ENCODE data around the gene SLC23A3.
A peak's percentile ranks its signal among the peaks of the same experiment; 100 is the strongest.
"Not testable (repeated sequence)": the region's sequence is repeated elsewhere in the genome, so short reads cannot be mapped to it uniquely, and the experiment has no call there.

Gene SLC23A3

DNA sequence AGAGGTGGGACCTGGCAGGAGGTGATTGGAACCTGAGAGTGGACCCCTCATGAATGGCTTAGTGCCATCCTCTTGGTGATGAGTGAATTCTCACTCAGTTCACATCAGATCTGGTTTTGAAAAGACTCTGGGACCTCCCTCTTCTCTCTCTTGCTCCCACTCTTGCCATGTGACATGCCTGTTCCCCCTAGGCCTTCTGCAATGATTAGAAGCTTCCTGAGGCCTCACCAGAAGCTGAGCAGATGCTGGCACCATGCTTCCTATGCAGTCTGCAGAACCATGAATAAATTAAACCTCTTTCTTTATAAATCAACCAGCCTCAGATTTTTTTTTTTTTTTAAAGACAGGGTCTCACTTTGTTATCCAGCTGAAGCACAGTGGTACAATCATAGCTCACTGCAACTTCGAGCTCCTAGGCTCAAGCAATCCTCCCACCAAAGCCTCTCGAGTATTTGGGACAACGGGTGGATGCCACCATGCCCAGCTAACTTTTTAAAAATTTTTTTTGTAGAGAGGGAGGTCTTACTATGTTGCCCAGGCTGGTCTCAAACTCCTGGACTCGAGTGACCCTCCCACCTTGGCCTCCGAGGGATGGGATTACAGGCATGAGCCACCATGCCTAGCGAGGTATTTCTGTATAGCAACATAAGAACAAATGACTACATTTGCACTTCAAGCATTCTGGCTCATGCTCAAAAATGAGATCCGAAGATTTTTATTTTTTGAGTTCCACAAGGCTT, 34.8 kb upstream of the SLC23A3 start:
- DNase-seq (ENCODE audit: low read depth) = no peak

DNA sequence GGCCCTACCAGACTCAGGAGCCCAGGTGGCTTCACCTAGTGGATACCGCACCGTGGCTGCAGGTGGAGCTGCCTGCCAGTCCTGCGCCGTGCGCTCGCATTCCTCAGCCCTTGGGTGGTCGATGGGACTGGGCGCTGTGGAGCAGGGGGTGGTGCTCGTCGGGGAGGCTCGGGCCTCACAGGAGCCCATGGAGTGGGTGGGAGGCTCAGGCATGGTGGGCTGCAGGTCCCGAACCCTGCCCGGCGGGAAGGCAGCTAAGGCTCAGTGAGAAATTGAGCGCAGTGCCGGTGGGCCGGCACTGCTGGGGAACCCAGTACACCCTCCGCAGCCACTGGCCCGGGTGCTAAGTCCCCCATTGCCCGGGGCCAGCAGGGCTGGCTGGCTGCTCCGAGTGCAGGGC, 31.5 kb upstream of the SLC23A3 start:
- DNase-seq (ENCODE audit: low read depth) = not testable (repeated sequence)

GRCh38 chr2:219200502-219201326, 30.9 kb upstream of the SLC23A3 start:
- DNase-seq (ENCODE audit: low read depth) = not testable (repeated sequence)

GRCh38 chr2:219199470-219200211, 29.8 kb upstream of the SLC23A3 start:
- DNase-seq (ENCODE audit: low read depth) = no peak

DNA sequence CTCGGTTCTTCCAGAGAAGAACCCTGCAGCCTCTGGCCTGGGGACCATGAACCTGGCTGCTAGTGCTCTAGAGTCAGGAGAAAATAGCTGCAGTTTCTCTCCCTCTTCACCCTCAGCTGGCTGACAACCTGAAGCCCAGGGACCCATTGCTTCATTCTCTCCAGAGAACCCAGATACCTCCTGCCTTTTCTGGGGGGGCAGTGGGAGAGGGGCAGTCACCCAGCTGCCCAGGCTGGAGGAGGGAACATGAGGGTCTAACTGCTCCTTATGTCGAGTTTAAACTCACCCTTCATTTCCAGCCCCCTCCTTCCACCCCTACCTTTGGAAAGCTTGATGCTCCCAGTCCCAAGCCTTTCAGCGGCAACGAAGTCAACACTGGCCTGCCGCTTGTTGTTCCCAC, 29.1 kb upstream of the SLC23A3 start:
- DNase-seq (ENCODE audit: low read depth) = no peak

- no peak for DNase-seq (ENCODE audit: low read depth)
Observed at GRCh38 chr2:219197388-219197787, 27.6 kb upstream of the SLC23A3 start.

- no peak for DNase-seq (ENCODE audit: low read depth)
Observed at GRCh38 chr2:219186754-219187456, 17.1 kb upstream of the SLC23A3 start.

- DNase-seq (ENCODE audit: low read depth) = no peak
Observed at GRCh38 chr2:219184121-219184520, 14.3 kb upstream of the SLC23A3 start.

DNA sequence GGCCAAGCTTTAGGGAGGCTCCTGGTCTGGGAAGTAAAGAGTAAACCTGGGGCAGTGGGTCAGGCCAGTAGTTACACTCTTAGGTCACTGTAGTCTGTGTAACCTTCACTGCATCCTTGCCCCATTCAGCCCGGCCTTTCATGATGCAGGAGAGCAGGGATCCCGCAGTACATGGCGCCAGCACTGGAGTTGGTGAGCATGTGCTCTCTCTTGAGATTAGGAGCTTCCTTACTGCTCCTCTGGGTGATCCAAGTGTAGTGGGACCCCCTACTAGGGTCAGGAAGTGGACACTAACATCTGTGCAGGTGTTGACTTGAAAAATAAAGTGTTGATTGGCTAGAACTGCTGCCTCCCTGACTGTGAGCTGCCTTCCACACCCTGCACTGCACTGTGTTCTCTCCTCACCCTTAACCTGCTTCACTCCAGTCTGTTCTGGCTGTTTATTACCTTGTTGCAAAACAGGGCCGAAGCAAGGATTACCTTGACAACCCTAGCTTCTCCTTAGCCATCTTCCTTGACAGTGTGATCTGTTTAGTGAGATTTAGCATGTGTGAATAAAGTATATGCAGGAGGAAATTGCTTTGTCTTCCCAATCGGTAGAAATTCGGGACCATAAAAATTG, 13.4 kb upstream of the SLC23A3 start:
- no peak for DNase-seq (ENCODE audit: low read depth)

GRCh38 chr2:219182331-219183150, 12.7 kb upstream of the SLC23A3 start:
- no peak for DNase-seq (ENCODE audit: low read depth)

- DNase-seq (ENCODE audit: low read depth) = no peak
Observed at GRCh38 chr2:219181531-219181930, 11.7 kb upstream of the SLC23A3 start.

GRCh38 chr2:219180961-219181360, 11.1 kb upstream of the SLC23A3 start:
- no peak for DNase-seq (ENCODE audit: low read depth)

DNA sequence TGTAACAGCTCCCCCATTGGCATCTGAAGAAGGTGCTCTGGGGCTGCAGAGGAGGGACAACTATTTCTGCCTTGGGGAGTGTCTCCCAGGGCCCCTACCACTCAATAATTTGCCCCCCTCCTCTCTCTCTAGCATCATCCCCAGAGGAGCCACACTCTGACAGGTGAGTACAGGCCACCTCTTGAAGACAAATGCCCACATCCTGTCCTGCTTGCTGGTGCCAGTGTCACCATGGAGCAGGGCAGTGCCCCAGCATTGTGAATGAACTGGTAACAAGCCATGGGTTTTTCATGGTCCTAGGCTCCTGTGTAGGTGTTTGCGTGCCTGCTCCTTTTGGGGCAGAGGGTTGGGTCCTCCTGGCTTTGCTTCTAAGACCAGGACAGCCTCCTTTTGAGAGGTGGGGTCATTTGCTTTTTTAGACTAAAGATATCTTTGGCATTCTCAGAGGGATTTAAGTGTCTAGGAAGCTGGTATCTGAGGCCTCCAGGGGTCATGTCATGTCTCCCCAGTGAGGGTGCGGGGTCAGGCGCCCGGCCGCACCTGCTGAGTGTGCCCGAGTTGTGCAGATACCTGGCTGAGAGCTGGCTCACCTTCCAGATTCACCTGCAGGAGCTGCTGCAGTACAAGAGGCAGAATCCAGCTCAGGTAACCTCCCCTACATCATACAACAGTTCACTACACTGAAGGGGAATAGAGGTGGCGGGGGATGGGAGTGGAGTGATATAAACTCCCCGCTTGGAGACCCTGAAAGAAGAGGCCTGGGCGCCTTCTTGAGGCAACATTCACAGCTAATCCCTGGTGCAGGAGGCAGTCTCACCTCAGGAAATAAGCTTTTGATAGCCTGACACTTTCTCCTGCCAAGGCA, 10.0 kb upstream of the SLC23A3 start:
- DNase-seq (ENCODE audit: low read depth) = no peak

DNA sequence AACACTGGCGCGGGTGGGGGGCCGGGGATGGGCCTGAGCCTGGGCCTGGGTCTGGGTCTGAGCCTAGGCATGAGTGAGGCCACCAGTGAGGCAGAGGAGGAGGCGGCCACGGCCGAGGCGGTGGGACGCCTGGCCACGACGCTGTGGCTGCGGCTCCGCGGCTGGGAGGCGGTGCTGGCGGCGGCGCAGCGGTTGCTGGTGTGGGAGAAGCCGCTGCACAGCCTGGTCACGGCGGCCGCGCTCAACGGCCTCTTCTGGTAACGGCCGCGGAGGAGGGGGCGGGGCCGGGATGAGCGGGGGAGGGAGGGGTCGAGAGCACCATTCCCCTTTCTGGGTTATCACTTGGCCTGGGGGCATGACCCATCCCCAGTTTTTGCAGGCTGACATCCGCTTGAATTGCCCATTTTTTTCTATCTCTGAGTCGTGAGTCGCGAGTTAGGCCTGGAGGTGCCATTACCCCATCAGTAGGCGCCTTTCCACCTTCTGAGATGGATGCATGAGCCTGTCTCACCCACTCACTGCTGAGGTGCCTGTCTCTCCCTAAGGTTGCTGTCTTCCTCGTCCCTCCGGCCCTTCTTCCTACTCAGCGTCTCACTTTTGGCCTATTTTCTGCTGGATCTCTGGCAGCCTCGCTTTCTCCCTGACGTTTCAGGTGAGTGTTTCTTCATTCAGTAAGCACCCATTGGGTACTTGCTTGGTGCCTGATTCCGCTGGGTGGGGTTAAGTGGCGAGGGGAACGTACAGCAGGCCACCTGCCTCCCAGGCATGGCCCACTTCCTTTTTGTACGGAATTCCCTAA, 8.7 kb upstream of the SLC23A3 start:
- DNase-seq (ENCODE audit: low read depth) = peak; percentile 50

GRCh38 chr2:219177552-219178376, 7.9 kb upstream of the SLC23A3 start, which contains the start of gene RETREG2:
Gene RETREG2 (plus strand): TSS chr2:219178275. CDS start chr2:219178353, 78 bp downstream.
- DNase-seq (ENCODE audit: low read depth) = peak; percentile 92

DNA sequence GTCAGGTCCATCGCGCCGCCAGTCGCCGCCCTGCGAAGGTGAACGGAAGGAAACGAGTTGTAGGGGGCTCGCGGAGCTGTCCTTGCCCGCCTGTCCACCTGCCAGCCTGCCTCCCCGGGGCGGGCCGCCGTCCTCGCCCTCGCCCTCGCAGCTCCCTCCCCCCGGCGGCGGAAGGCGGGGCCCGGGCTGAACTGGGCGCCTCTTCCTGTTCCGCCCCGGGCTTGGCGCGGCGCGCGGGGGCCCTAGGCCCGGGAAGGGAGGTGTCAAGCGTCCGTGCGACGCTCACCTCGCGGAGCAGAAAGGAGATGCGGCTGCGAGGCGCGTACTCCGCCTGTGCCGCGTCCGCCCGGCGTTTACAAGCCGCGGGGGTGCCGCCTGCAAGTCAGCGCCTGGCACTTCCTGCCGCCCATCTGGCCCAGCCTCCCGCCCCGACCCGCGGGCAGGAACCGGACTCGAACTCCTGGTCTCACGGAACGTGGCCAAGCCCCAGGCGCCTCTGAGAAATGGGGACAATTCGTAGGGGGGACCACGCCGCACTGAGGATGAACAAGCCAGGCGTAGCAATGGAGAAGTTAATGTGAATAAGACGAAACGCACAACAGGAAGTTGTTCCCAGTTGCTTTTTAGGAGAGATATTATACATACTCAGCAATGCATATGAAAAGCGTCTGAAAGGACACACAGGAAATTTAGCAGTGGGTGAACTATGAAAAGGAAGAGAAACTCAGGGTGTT, 7.2 kb upstream of the SLC23A3 start, which contains the start of gene CNPPD1:
TSS of gene CNPPD1 (minus strand) at position 108 of the 734 bp plus-strand sequence. CDS start at position 11, 97 bp downstream.
- DNase-seq (ENCODE audit: low read depth) = peak; percentile 83
